ACC112 (cell line): ENCODE data around the gene VPS51.

Source experiments
- H2AFZ ChIP-seq: fragments of 200-600 bp; sonication (generic); one replicate; pipeline ENCODE4 v1.6.0; 2017; ENCODE audit warnings: antibody characterized with exemption, low read length; ENCODE audit not compliant: unreplicated experiment
- H3K27ac ChIP-seq: fragments of 200-600 bp; sonication (generic); 2 replicates; pipeline ENCODE4 v1.5.1; 2014; ENCODE audit warnings: low read depth, mild to moderate bottlenecking, antibody characterized with exemption, low read length, moderate library complexity
- H3K27me3 ChIP-seq: fragments of 200-600 bp; sonication (generic); 2 replicates; pipeline ENCODE4 v1.6.1; 2014; ENCODE audit warnings: mild to moderate bottlenecking, antibody characterized with exemption, low read length, moderate library complexity, mixed read lengths; ENCODE audit not compliant: insufficient read depth
- H3K36me3 ChIP-seq: fragments of 200-600 bp; sonication (generic); 2 replicates; pipeline ENCODE4 v1.6.1; 2016; ENCODE audit warnings: mild to moderate bottlenecking, antibody characterized with exemption, low read length, moderate library complexity, mixed read lengths; ENCODE audit not compliant: insufficient read depth
- H3K4me1 ChIP-seq: fragments of 200-600 bp; sonication (generic); one replicate; pipeline ENCODE4 v1.6.1; 2016; ENCODE audit warnings: low read length, mixed read lengths; ENCODE audit not compliant: insufficient read depth, unreplicated experiment, control insufficient read depth
- H3K4me3 ChIP-seq: fragments of 200-600 bp; sonication (generic); 2 replicates; pipeline ENCODE4 v1.5.1; 2014; ENCODE audit warnings: mild to moderate bottlenecking, low read depth, low read length
- H3K79me2 ChIP-seq: fragments of 200-600 bp; sonication (generic); one replicate; pipeline ENCODE4 v1.6.0; 2016; ENCODE audit warnings: low read length; ENCODE audit not compliant: control insufficient read depth, unreplicated experiment, insufficient read depth

VPS51 gene

GRCh38 chr11:65059959-65060824 is 35.8 kb upstream of the VPS51 start:
- H3K27me3 ChIP-seq: no peaks in the 10 kb centered on the region
- no peaks in the 10 kb centered on the region for H3K36me3 ChIP-seq
- no peak overlapping the region for H3K4me3 ChIP-seq
- no peak overlapping the region for H2AFZ ChIP-seq
- H3K4me1 ChIP-seq: no peaks in the 10 kb centered on the region
- no peaks in the 10 kb centered on the region for H3K79me2 ChIP-seq
- no peak overlapping the region for H3K27ac ChIP-seq

DNA sequence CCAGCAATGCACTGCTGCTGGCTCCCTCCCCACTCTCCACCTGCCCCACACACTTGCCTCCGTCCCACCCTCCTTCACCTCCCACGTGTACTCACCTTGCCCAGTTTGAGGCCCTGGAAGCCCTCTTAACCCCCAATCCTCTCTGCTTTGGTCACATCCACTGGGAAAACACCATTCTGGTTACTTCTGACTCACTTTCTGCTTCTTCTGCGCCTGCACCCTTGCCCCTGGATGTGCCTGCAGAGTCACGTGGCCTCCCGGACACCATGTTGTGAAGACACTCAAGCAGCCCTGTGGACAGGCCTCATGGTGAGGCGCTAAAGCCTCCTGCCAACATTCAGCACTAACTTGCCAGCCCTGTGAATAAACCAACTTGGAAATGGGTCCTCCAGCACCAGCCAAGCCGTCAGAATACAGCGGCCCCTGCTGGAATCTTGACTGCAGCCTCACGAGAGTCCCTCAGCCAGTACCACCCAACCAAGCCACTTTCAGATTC is 35.1 kb upstream of the VPS51 start:
- Histone ChIP-seq H3K36me3 (no peaks in the 10 kb centered on the region), H3K4me3 (no peak overlapping the region), H3K27me3 (no peaks in the 10 kb centered on the region), H2AFZ (no peak overlapping the region), H3K79me2 (no peaks in the 10 kb centered on the region), H3K4me1 (no peaks in the 10 kb centered on the region), H3K27ac (no peak overlapping the region)

- no peak overlapping the region for H3K4me3 ChIP-seq
- no peaks in the 10 kb centered on the region for H3K36me3 ChIP-seq
- H3K4me1 ChIP-seq: no peaks in the 10 kb centered on the region
- no peaks in the 10 kb centered on the region for H3K79me2 ChIP-seq
- no peak overlapping the region for H3K27ac ChIP-seq
- no peaks in the 10 kb centered on the region for H3K27me3 ChIP-seq
- H2AFZ ChIP-seq: no peak overlapping the region
Measured at GRCh38 chr11:65063532-65063931, 32.5 kb upstream of the VPS51 start.

DNA sequence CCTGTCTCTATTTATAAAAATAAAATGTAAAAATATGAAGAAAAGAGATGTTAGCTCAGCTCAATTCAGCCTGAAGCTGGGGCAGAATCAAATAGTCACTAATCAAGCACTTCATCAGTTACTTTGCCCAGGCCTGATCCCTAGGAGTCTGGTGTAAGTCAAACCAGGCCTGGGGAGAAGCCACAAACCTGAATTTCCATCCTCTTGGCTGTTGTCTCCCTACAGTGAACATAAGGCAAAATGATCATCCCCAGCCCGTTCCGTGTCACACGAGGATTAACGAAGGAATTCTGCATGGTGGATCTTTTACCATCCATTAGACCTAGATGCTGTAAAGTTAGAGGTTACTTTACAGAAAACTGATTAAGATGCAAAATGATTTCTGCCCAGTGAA is 31.2 kb upstream of the VPS51 start:
- Histone ChIP-seq H3K4me1 (no peaks in the 10 kb centered on the region), H3K27ac (no peak overlapping the region), H2AFZ (no peak overlapping the region), H3K79me2 (no peaks in the 10 kb centered on the region), H3K27me3 (no peaks in the 10 kb centered on the region), H3K36me3 (no peaks in the 10 kb centered on the region), H3K4me3 (no peak overlapping the region)

GRCh38 chr11:65065851-65066250 is 30.2 kb upstream of the VPS51 start:
- no peak overlapping the region for H3K27ac ChIP-seq
- H3K4me3 ChIP-seq: no peak overlapping the region
- H3K4me1 ChIP-seq: no peaks in the 10 kb centered on the region
- H3K79me2 ChIP-seq: no peaks in the 10 kb centered on the region
- no peaks in the 10 kb centered on the region for H3K36me3 ChIP-seq
- H2AFZ ChIP-seq: no peak overlapping the region
- H3K27me3 ChIP-seq: no peaks in the 10 kb centered on the region

DNA sequence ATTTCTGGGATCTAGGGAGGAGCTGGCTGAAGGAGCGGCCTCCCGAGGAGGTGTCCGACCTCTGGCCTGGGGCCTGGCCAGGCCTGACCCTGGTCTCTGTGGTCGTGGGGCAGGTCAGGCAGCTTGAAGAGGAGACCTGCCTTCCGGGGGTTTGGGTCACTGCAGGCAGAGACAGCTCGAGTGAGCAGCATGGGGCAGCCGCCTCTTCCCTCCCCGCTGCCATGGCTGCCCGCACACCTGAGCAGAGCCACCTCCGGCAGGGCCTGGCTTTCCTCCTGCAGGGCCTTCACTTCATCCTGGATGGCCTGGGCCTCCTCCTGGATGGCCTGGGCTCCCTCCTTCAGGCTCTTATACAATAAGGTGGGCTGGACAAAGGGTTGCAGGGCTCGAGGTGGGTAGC is 29.7 kb upstream of the VPS51 start:
- Histone ChIP-seq H3K27me3 (no peaks in the 10 kb centered on the region), H3K36me3 (no peaks in the 10 kb centered on the region), H3K4me1 (no peaks in the 10 kb centered on the region), H3K27ac (no peak overlapping the region), H3K4me3 (no peak overlapping the region), H2AFZ (no peak overlapping the region), H3K79me2 (no peaks in the 10 kb centered on the region)

DNA sequence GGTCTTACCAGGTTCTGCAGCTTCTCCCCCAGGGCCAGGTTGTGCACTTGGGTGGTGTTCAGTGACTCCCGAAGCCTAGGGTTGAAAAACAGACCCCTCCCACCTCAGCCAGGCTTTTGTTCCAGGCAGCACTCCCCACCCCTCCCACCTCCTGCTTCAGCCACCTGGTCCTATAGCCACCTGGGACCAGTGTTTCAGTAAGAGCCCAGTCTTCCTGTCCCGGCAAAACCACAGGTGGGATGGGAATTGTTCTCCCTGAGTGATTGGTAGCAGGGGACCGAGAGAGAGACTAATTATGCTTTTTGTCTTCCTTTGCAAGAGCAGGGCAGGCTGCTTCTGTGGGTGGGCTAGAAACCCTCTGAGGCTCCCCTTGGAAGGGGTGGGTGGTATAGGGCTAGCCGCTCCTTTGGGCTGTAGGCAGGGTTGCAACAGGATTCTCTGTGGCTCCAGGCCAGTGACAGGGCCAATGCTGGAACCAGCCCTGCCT is 29.2 kb upstream of the VPS51 start:
- Histone ChIP-seq H3K79me2 (no peaks in the 10 kb centered on the region), H3K36me3 (no peaks in the 10 kb centered on the region), H3K4me1 (no peaks in the 10 kb centered on the region), H2AFZ (no peak overlapping the region), H3K27me3 (no peaks in the 10 kb centered on the region), H3K27ac (no peak overlapping the region), H3K4me3 (no peak overlapping the region)

DNA sequence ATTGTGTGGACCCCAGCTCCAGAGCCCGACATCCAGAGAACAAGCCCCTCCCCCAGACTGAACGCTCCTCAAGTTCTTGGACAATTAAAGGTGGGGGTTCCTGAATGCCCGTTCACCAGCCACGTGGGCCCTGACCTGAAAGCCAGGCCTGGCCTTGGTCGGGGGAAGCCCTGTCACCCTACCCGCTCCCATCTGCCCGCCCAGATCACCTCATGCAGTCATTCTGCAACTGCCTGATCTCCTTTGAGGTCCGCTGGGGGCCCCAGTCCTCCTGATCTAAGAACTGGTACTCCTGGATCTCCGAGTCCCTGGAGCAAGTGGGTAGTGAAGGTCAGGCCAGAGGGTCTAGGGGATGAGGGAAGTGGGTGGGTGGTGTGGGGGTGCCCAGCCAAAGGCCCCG is 28.6 kb upstream of the VPS51 start:
- H2AFZ ChIP-seq: no peak overlapping the region
- no peaks in the 10 kb centered on the region for H3K36me3 ChIP-seq
- H3K27ac ChIP-seq: no peak overlapping the region
- no peaks in the 10 kb centered on the region for H3K79me2 ChIP-seq
- no peaks in the 10 kb centered on the region for H3K4me1 ChIP-seq
- H3K4me3 ChIP-seq: no peak overlapping the region
- no peaks in the 10 kb centered on the region for H3K27me3 ChIP-seq

GRCh38 chr11:65069217-65069616 is 26.8 kb upstream of the VPS51 start:
- H3K79me2 ChIP-seq: no peaks in the 10 kb centered on the region
- no peaks in the 10 kb centered on the region for H3K4me1 ChIP-seq

GRCh38 chr11:65071907-65072630 is 23.9 kb upstream of the VPS51 start:
- H3K79me2 ChIP-seq: no peaks in the 10 kb centered on the region
- no peaks in the 10 kb centered on the region for H3K36me3 ChIP-seq
- H3K4me3 ChIP-seq: no peak overlapping the region
- H2AFZ ChIP-seq: no peak overlapping the region
- H3K4me1 ChIP-seq: no peaks in the 10 kb centered on the region
- H3K27me3 ChIP-seq: no peaks in the 10 kb centered on the region
- H3K27ac ChIP-seq: no peak overlapping the region

More at GRCh38 chr11:65069217-65069616, 26.8 kb upstream of the VPS51 start:
- no peak overlapping the region for H3K27ac ChIP-seq
- H2AFZ ChIP-seq: no peak overlapping the region
- H3K36me3 ChIP-seq: no peaks in the 10 kb centered on the region
- H3K4me3 ChIP-seq: no peak overlapping the region
- H3K27me3 ChIP-seq: no peaks in the 10 kb centered on the region

DNA sequence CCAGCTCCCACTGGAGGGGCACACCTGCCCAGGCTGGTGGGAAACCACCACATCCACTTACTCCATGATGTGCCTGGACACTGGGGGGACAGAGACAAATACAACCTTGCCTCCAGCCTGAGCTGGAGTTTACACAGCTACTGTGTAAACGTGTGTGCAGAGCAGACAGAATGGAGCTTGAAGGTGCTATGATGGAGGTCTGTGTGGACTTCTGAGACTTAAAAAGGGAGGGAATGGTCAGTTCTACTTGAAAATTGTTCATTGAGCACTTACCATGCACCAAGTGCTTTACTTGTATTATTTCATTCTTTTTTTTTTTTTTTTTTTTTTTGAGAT is 23.4 kb upstream of the VPS51 start:
- no peak overlapping the region for H3K4me3 ChIP-seq
- no peaks in the 10 kb centered on the region for H3K36me3 ChIP-seq
- no peak overlapping the region for H2AFZ ChIP-seq
- no peak overlapping the region for H3K27ac ChIP-seq
- H3K4me1 ChIP-seq: no peaks in the 10 kb centered on the region
- no peaks in the 10 kb centered on the region for H3K27me3 ChIP-seq
- H3K79me2 ChIP-seq: no peaks in the 10 kb centered on the region
